IPS-18c (cell line): ENCODE results near the gene MB.

Experiments used
- H3K4me3 ChIP-seq: 2 replicates; pipeline ENCODE4 v1.7.0; 2013; ENCODE audit warnings: low read depth, mild to moderate bottlenecking, low read length, moderate library complexity; ENCODE audit not compliant: insufficient read depth
- H3K9me3 ChIP-seq: one replicate; pipeline ENCODE4 v1.6.1; 2013; ENCODE audit warnings: mild to moderate bottlenecking, low read length, moderate library complexity; ENCODE audit not compliant: control insufficient read depth, insufficient read depth

MB gene

DNA sequence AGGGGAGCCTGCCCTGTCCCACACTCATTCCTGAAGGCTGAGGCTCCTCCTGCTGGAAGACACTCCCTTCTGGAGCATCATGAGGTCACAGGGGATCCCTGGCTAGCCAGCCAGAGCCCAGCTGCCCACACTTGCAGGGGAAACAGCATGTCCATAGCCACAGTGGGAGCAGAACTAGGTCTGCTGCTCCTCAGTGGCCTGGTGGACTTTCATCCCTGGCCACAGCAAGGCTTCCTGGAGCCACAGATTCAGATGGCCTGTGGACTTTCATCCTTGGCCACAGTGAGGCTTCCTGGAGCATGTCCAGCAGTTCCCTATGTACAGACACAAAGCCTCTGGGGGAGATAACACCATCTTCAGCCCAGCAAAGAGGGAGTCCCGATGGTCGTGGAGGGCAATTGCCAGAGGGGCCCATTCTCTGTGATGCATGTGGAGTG is 25.2 kb upstream of the MB start:
- Histone ChIP-seq H3K9me3 (no peaks in the 10 kb centered on the region), H3K4me3 (no peak overlapping the region; the same call in 1 of the 2 replicates)

DNA sequence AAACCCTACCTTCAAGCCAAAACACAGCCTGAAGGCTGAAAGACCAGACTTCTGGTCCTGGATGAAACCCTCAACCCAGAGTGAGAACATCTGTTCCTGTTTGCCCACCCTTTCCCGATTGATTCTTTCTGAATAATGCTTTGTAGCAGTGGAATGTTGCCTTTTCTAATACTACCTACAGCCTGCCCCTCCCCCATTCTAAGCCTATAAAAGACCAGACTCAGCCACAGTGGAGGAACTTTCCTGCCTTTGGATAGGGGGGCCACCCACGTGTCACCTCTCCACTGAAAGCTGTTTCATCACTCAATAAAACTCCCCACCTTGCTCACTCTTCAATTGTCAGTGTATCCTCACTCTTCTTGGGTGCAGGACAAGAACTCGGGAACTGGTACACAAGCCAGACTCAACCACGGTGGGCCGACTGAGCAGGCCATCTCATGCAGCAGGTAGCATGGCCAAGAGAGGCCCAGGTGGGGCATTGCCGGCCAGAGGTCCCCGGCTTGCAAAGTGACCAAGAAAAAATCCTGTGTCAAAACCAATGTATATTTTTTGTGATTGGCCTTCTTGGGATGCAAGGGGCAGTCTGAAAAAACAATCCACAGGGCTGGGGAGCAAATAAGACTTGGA is 24.5 kb upstream of the MB start:
- no peaks in the 10 kb centered on the region for H3K9me3 ChIP-seq

DNA sequence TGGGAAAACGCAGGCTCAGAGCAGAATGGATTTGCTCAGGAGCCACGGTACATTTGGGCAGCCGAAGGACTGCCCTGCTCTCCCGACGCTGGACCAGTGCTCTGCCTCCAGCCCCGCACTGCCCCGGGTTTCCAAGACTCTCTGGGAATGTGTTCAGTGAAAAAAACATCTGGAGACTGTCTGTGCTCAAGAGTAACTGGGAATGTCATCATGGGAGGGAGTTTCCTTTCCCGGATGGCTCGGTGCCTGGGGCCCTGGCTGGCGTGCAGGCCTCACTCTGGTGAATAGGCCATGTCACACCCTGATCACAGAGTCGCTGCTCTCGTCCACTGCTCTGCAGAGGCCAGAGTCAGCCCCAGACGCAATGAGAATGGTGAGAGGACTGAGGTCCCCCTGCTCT is 21.3 kb upstream of the MB start:
- no peaks in the 10 kb centered on the region for H3K9me3 ChIP-seq
- H3K4me3 ChIP-seq, result no peak overlapping the region

More for the DNA sequence above, 24.5 kb upstream of the MB start:
- H3K4me3 ChIP-seq, result no peak overlapping the region

DNA sequence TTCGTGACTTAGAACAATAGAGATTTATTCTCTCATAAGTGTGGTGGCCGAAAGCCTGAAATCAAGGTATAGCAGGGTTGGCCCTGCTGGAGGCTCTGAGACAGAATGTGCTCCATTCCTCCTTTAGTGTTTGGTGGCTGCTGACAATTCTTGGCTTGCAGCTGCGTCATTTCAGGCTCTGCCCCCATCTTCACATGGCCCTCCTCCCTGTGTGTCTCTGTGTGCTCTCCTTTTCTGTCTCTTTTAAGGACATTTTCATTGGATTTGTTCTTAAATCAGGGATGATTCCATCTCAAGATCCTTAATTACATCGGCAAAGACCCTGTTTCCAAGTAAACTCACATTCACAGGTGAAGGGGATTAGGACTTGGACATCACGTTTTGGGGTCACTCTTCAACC is 20.9 kb upstream of the MB start:
- H3K4me3 ChIP-seq, result no peak overlapping the region
- no peaks in the 10 kb centered on the region for H3K9me3 ChIP-seq

DNA sequence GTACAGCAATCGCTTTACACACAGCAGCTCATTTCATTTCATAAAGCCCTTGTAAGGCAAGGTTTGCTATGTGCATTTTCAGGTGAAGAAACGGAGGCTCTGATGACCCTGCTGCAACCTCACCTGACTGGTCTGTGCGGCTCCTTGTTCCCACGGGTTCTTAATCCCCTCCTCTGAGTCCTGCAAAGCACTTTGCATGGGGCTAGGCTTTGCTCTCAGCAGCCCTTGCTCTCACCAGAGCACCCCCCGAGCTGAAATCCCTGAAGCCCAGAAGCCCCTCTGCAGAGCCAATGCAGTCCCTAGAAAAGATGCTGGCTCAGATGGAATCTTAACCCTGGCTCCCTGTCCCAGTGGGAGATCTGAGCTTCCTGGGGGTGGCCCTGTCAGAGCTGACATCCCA is 20.1 kb upstream of the MB start:
- Histone ChIP-seq H3K4me3 (no peak overlapping the region), H3K9me3 (peaks cover 2% of the 10 kb centered on the region)

DNA sequence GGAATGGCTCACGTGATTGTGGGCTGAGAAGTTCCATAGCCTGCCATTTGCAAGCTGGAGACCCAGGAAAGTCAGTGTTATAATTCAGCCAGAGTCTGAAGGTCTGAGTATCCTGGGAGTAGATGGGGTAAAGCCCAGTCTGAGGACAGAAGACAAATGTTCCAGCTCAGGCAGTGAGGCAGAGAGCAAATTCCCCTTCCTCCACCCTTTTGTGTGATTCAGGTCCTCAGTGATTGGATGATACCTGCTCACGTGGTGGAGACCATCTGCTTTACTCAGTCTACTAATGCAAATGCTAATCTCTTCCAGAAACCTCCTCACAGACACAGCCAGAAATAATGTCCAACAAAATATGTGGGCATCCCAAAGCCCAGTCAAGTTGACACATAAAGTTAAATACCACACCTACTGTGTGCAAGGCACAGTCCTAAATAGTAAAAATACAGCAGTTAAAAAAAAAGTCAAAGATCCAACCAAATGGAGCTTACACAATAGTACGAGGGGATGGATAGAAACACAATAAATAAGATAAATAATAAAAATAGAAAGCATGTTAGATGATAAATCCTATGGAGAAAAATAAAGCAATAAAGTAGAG is 17.9 kb upstream of the MB start:
- peaks cover 2% of the 10 kb centered on the region for H3K9me3 ChIP-seq
- no peak overlapping the region for H3K4me3 ChIP-seq

DNA sequence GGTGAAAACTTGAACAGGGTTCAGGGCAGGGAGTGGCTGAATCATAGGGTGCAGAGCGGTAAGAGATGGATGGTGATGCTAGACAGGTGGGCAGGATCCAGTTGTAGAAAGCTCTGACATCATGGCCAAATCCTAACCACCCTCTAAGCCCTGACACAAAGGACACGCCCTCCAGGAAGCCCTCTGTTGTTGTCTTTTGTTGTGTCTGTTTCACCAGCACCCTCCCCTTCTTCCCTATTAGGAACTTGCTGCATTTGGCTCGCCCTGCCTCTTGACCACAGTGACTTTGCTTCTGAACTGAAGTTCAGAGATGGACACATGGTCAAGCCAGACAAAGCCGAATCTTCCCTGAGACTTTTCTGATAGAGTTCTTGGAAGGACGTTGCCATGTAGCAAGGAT is 16.9 kb upstream of the MB start:
- peaks cover 2% of the 10 kb centered on the region for H3K9me3 ChIP-seq
- H3K4me3 ChIP-seq, result no peak overlapping the region

DNA sequence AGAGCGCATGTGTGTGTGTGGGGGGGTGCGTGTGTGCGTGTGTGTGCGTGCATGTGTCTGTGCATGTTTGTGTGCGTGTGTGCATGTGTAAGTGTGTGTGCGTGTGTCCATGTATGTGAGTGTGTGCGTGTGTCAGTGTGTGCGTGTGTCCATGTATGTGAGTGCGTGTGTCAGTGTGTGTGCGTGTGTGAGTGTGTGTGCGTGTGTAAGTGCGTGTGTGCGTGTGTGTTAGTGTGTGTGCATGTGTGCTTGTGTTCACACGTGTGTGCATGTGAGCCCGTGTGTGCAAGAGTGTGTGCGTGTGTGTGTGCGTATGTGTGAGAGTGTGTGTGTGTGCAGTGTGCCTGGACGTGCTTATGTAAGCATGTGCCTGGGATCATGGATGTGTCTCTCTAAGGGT is 16.4 kb upstream of the MB start:
- no peak overlapping the region for H3K4me3 ChIP-seq
- peaks cover 2% of the 10 kb centered on the region for H3K9me3 ChIP-seq

DNA sequence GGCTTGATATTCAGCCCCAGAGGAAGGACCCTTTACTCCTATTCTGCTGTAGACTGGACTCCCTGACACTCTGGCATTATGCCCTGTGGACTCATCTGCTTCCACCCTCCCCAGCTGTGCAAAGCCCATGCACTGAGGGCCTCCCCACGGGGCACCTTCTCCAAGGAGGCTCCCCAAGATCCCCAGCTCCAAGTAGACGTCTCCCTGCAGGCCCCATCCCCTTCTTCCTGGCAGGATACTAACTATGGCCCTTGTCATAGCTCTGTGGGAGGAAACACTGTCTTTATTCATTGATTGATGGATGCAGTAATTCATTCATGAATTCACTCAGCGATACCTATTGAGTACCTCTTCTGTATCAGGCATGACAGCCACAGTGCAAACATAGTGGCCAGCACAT is 15.8 kb upstream of the MB start:
- Histone ChIP-seq H3K9me3 (peaks cover 2% of the 10 kb centered on the region), H3K4me3 (no peak overlapping the region)

DNA sequence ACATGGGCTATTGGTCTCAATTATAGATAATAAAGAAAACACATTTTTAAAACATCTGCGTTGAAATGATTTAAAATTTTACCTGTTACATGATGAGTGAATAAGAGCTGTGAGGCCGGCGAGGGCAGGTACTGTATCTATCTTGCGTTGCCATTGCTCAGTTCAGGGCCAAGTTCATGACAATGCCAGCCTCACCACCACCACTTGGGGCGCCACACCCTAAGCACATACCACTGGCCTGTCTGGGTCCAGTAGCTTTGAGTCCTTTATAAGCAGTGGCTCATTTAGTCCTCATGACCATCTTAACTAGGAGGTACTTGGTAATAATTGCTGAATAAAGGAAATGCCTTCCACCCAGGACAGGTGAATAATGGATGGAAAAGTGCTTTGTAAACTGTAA is 14.5 kb upstream of the MB start:
- H3K4me3 ChIP-seq, result no peak overlapping the region
- H3K9me3 ChIP-seq, result peaks cover 2% of the 10 kb centered on the region

DNA sequence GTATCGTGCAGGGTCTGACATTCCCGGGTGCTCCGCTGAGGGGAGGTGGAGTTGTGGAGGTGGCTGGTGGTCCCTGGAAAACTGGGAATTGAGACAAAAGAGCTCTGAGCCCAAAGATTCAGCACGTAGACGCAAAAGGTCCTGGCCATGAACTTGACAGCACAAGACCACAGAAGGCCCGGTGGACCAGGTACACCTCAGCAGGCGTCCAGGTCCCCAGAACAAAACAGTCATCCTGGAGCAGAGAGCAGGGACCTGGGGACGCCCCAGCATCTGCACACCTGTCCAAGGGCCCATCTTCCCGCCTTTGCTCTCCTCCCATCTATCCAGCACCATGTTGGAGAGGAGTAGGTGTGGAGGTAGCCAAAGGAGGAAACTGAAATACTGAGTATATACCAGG is 13.8 kb upstream of the MB start:
- H3K9me3 ChIP-seq, result peaks cover 2% of the 10 kb centered on the region
- no peak overlapping the region for H3K4me3 ChIP-seq

DNA sequence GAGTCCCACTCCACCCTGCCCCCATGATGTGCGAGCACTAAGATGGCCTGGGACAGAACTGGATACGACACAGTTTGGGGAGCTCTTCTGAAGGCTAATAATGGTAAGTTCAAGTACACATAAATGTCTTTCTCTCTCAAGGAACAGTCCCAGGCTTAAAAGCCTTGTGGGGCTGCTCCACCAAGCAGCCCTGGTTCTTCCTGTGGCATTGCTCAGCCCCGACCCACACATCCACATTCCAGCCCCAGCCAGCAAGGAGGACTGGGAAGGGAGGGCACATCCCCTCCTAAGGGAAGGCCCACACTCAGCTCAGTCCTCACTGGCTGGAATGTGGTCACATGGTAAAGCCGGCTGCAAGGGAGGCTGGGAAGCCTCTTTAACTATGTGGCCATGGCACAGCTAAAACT is 13.3 kb upstream of the MB start:
- Histone ChIP-seq H3K4me3 (no peak overlapping the region), H3K9me3 (peaks cover 2% of the 10 kb centered on the region)

DNA sequence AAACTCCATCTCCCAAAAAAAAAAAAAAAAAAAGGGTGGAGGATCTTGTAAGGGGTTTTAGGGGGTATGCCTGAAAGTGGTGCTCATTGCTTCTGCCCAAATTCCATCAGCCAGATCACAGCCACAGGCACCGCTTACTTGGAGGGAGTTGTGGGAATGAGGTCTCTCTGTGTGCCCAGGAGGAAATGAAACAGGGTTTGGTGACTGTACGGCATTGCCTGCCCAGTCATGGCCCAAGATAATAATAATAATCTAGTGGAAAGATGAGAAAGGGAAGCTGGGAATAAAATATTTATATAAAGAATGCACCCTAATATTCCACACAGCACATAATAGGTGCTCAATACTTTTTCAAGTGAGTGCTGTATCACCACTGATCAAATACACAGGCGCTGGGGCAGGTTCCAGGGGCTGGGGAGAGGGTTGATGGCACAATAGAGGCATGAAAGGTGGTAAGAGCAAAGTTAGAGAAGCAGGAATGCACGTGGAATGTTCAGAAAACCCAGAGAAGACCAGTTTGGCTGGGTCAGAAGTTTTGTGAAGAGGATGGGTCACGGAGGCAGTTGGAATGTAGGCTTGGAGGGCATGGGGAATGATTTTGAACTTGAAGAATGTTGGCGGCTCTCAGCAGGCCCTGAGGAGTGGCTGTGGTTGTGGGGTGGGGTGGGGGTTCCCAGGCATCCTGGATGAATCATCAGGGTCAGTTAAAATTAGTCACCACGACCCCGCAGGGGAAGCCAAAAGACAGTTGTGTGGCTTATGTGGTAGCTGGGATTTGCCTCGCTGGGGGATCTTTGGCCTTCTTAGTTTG is 12.5 kb upstream of the MB start:
- Histone ChIP-seq H3K4me3 (no peak overlapping the region), H3K9me3 (peaks cover 2% of the 10 kb centered on the region)

DNA sequence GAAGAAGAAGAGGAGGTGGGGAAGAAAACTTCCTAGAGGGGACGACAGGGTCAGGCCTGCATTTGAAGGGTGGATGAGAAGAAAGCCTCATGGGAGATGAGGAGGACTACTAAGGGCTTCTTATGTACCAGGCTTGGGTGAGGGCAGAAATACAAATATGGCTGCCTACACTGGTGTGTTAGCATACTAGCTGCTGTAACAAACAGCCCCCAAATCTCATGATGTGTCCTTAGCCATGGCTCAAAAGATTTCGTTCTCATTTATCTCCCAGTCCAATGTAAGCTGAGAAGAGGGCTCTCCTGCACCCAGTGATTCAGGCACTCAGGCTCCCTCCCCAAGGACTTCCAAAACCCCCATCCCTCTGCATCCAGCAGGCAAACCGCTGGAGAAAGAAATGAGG is 11.6 kb upstream of the MB start:
- peaks cover 2% of the 10 kb centered on the region for H3K9me3 ChIP-seq
- no peak overlapping the region for H3K4me3 ChIP-seq

DNA sequence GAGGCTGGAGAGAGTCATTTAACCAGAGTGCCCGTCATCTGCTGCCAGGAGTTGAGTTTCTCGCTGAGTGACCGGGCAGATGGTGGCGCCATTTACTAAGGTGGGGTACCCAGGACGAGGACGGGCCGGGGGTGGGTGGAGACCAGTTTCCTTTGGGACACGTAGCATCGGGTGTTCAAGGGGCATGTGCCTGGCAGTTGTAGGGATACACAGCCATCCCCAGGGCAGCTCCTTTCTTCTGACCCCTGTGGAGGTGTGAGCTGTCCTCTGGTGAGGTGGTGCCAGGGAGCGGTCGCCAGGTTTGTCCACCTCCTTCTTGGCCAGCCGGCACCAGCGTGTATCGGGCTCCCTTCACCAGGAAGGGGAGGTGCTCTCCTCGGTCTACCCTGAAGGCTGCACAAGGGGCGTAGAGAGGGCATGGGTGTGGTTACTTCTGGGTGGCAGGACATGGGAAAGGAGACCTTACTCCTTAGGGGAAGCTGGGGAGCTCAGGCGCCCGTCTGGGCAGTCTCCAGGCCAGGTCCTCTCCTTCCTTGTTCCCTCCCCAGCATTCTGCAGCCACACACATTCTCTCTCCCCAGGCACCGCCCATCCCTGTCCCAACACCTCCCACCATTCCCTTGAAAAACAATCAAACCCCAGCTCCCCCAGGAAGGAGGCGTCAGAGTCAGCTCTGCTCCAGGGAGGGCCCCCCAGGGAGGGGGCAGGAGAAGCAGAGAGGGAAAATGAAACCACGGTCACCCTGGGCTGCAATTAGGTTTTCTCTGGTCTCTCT is 10.3 kb upstream of the MB start:
- Histone ChIP-seq H3K4me3 (peak overlapping the region; percentile 59), H3K9me3 (no peaks in the 10 kb centered on the region)

DNA sequence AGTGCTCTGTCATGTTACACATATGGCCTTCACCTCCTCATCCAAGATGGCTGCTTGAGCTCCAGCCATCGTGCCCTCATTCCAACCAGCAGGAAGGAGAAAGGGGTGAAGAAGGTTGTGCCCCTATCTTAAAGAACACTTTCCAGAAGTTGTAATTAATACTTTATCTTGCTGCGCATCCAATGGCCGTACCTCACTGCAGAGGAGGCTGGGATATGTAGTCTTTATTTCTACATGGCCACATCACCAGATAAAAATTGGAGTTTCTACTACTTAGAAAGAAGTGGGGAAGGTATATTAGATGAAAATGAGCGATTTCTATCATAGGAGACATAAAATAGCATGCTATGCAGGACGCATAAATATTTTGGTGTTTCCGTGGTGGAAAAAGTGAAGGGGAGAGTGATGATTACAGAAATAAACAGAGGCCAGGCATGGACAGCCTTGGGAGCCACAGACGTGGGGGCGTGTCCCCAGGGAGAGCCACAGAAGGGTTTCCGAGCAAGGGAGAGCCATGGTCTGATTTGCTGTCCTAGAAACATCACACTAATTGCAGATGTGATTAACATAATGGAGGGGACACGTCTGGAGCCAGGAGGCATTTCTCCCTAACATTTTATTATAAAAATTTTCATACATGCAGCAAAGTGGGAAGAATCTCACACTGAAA is 8.8 kb upstream of the MB start:
- Histone ChIP-seq H3K4me3 (no peak overlapping the region), H3K9me3 (no peaks in the 10 kb centered on the region)

DNA sequence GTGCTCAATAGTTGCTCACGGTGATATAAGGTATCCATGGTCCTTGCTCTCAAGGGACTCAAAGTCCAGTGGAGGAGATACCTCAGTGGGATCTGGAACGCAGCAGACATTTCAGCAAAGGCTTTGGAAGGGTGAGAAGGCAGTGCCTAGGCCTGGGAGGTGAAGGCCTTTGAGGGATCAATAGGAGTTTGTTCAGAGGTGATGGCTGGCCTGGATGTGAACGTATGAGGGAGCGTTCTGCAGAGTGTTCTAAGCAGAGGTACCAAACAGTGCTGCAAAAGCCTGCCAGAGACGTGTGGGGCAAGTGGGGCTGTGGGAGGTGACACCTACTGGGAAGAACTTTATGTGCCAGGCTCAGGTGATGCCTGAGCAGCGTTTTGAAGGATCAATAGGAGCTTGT is 7.4 kb upstream of the MB start:
- no peak overlapping the region for H3K4me3 ChIP-seq

More for the DNA sequence above, 7.4 kb upstream of the MB start:
- H3K9me3 ChIP-seq, result no peaks in the 10 kb centered on the region
